Stomach smooth muscle (tissue), 2 donors: ENCODE data around the gene LEFTY1.
"Not testable (repeated sequence)": the region's sequence is repeated elsewhere in the genome, so short reads cannot be mapped to it uniquely, and the experiment has no call there.

Experiments
- H3K27ac ChIP-seq: one replicate; pipeline ENCODE4 v1.7.0; 2013; ENCODE audit warnings: mild to moderate bottlenecking, low read length, inconsistent platforms
- H3K27me3 ChIP-seq, 2 donors: one replicate each; pipeline ENCODE4 v1.7.0; 2013; ENCODE audit warnings: low read length in 2 of 2; ENCODE audit not compliant: insufficient read depth in 2 of 2, control insufficient read depth in 1 of 2
- H3K36me3 ChIP-seq, 2 donors: one replicate each; pipeline ENCODE4 v1.7.0; 2013; ENCODE audit warnings: low read length in 2 of 2; ENCODE audit not compliant: control insufficient read depth in 2 of 2, insufficient read depth in 2 of 2
- H3K4me1 ChIP-seq: one replicate; pipeline ENCODE4 v1.7.0; 2013; ENCODE audit warnings: low read length; ENCODE audit not compliant: control insufficient read depth, insufficient read depth
- H3K4me3 ChIP-seq, 2 donors: one replicate each; pipeline ENCODE4 v1.7.0; 2013; ENCODE audit warnings: low read length in 2 of 2
- H3K9ac ChIP-seq, 2 donors: one replicate each; pipeline ENCODE4 v1.7.0; 2013; ENCODE audit warnings: low read length in 2 of 2, mild to moderate bottlenecking in 1 of 2
- H3K9me3 ChIP-seq, 2 donors: one replicate each; pipeline ENCODE4 v1.7.0; 2013; ENCODE audit warnings: low read length in 2 of 2; ENCODE audit not compliant: control insufficient read depth in 2 of 2
- donor health status: healthy.
- donor health status: Pancreatic carcinoma.

LEFTY1 gene

GRCh38 chr1:225887554-225888288, 1.2 kb downstream of the LEFTY1 start:
- H3K4me3 ChIP-seq, H3K4me1 ChIP-seq: not testable (repeated sequence)

GRCh38 chr1:225887030-225887314, 2.0 kb downstream of the LEFTY1 start:
- Histone ChIP-seq H3K4me1 (no peaks in the 10 kb centered on the region), H3K9me3 (no peaks in the 10 kb centered on the region), H3K9ac (no peak overlapping the region), H3K4me3 (no peak overlapping the region), H3K27ac (no peak overlapping the region), H3K27me3 (no peaks in the 10 kb centered on the region), H3K36me3 (no peaks in the 10 kb centered on the region)

More at GRCh38 chr1:225887554-225888288, 1.2 kb downstream of the LEFTY1 start:
- not testable (repeated sequence) for H3K27me3 ChIP-seq, H3K27ac ChIP-seq, H3K9me3 ChIP-seq, H3K36me3 ChIP-seq, H3K9ac ChIP-seq

GRCh38 chr1:225886159-225887029, 2.6 kb downstream of the LEFTY1 start:
- Histone ChIP-seq H3K27me3 (no peaks in the 10 kb centered on the region), H3K27ac (no peak overlapping the region), H3K36me3 (no peaks in the 10 kb centered on the region), H3K4me1 (peaks cover 3% of the 10 kb centered on the region), H3K9me3 (no peaks in the 10 kb centered on the region), H3K9ac (no peak overlapping the region), H3K4me3 (no peak overlapping the region)

GRCh38 chr1:225885336-225885735, 3.6 kb downstream of the LEFTY1 start:
- Histone ChIP-seq H3K27ac (no peak overlapping the region), H3K4me3 (no peak overlapping the region), H3K27me3 (no peaks in the 10 kb centered on the region), H3K9me3 (no peaks in the 10 kb centered on the region), H3K4me1 (peaks cover 14% of the 10 kb centered on the region), H3K36me3 (no peaks in the 10 kb centered on the region), H3K9ac (no peak overlapping the region)

- no peaks in the 10 kb centered on the region for H3K9me3 ChIP-seq
- no peaks in the 10 kb centered on the region for H3K36me3 ChIP-seq
- H3K27me3 ChIP-seq = no peaks in the 10 kb centered on the region
- peak overlapping the region in 1 of 2 donors; percentile 94 for H3K4me3 ChIP-seq
- peaks cover 30% of the 10 kb centered on the region for H3K4me1 ChIP-seq
- no peak overlapping the region for H3K27ac ChIP-seq
- peak overlapping the region in 1 of 2 donors; percentile 77 for H3K9ac ChIP-seq
Observed at GRCh38 chr1:225883616-225884265, 5.2 kb downstream of the LEFTY1 start.

GRCh38 chr1:225882694-225883615, 6.0 kb downstream of the LEFTY1 start:
- H3K27me3 ChIP-seq = no peaks in the 10 kb centered on the region
- peak overlapping the region; percentile 64 for H3K27ac ChIP-seq
- H3K36me3 ChIP-seq = no peaks in the 10 kb centered on the region
- peaks cover 38% of the 10 kb centered on the region for H3K4me1 ChIP-seq
- H3K4me3 ChIP-seq = peak overlapping the region; percentile 94
- no peaks in the 10 kb centered on the region for H3K9me3 ChIP-seq
- H3K9ac ChIP-seq = peak overlapping the region; percentile 77 to 85

- Histone ChIP-seq H3K9ac (peak within 1 kb of the TSS; percentile 77 to 85), H3K27ac (peak within 1 kb of the TSS; percentile 64), H3K4me3 (peak within 1 kb of the TSS; percentile 94), H3K4me1 (peaks cover 46% of the 10 kb centered on the region), H3K9me3 (no peaks in the 10 kb centered on the region), H3K36me3 (peaks cover 0 to 4% of the 10 kb centered on the region in 2 donors), H3K27me3 (no peaks in the 10 kb centered on the region)
Observed at GRCh38 chr1:225881959-225882693, 6.8 kb downstream of the LEFTY1 start, which contains the start of gene TMEM63A. TSS of gene TMEM63A (minus strand) at chr1:225882380. CDS start at chr1:225877580, 4,800 bp downstream.

GRCh38 chr1:225881081-225881958, 7.6 kb downstream of the LEFTY1 start:
- H3K9me3 ChIP-seq = no peaks in the 10 kb centered on the region
- H3K4me1 ChIP-seq = peaks cover 48% of the 10 kb centered on the region
- peak overlapping the region; percentile 64 for H3K27ac ChIP-seq
- peaks cover 3 to 6% of the 10 kb centered on the region in 2 donors for H3K36me3 ChIP-seq
- H3K9ac ChIP-seq = peak overlapping the region; percentile 77 to 83
- H3K27me3 ChIP-seq = no peaks in the 10 kb centered on the region
- peak overlapping the region; percentile 94 for H3K4me3 ChIP-seq

- Histone ChIP-seq H3K9me3 (no peaks in the 10 kb centered on the region), H3K4me3 (peak overlapping the region; percentile 94), H3K27ac (peak overlapping the region; percentile 64), H3K9ac (peak overlapping the region; percentile 75 to 77), H3K4me1 (peaks cover 48% of the 10 kb centered on the region), H3K27me3 (no peaks in the 10 kb centered on the region), H3K36me3 (peaks cover 5 to 8% of the 10 kb centered on the region in 2 donors)
Observed at GRCh38 chr1:225880636-225881035, 8.3 kb downstream of the LEFTY1 start.
